Activated naive CD8-positive, alpha-beta T cell treated with anti-CD3 and anti-CD28 coated beads, Interleukin-2, amount 50 U/mL, for 24 hours (primary cell): ENCODE measurements around the gene PFDN1.
A peak's percentile ranks its signal among the peaks of the same experiment; 100 is the strongest.

ENCODE experiments used
- ATAC-seq: fragments of 150-1000 bp; cut with Tn5 transposase; one replicate; pipeline ENCODE4 v1.10.0; 2021
- DNase-seq: peaks from one replicate; pipeline ENCODE4 v3.0.0; 2021
- H3K27ac Mint-ChIP-seq: one replicate; pipeline ENCODE4 v1.8.0; 2021; ENCODE audit warnings: mild to moderate bottlenecking, mixed read lengths
- H3K27me3 Mint-ChIP-seq: one replicate; pipeline ENCODE4 v1.8.0; 2021; ENCODE audit warnings: mixed read lengths
- H3K36me3 Mint-ChIP-seq: one replicate; pipeline ENCODE4 v1.8.0; 2021; ENCODE audit warnings: low read depth, mixed read lengths
- H3K4me1 Mint-ChIP-seq: one replicate; pipeline ENCODE4 v1.8.0; 2021; ENCODE audit warnings: mixed read lengths
- H3K4me3 Mint-ChIP-seq: one replicate; pipeline ENCODE4 v1.8.0; 2021; ENCODE audit warnings: mild to moderate bottlenecking, moderate library complexity, mixed read lengths
- H3K9me3 Mint-ChIP-seq: one replicate; pipeline ENCODE4 v1.8.0; 2021; ENCODE audit warnings: mixed read lengths

Gene PFDN1

GRCh38 chr5:140295414-140295813, 7.5 kb downstream of the PFDN1 start:
- Mint-ChIP-seq H3K9me3 (no peaks in the 10 kb centered on the region), H3K4me1 (peaks cover 52% of the 10 kb centered on the region), H3K27ac (no peak overlapping the region), H3K27me3 (no peaks in the 10 kb centered on the region), H3K4me3 (no peak overlapping the region), H3K36me3 (peaks cover 27% of the 10 kb centered on the region)
- no peak for ATAC-seq
- DNase-seq: no peak

GRCh38 chr5:140294753-140295152, 8.1 kb downstream of the PFDN1 start:
- Mint-ChIP-seq H3K27ac (no peak overlapping the region), H3K4me1 (peaks cover 48% of the 10 kb centered on the region)

GRCh38 chr5:140293849-140294100, 9.1 kb downstream of the PFDN1 start:
- H3K4me3 Mint-ChIP-seq: no peak overlapping the region
- H3K27ac Mint-ChIP-seq: no peak overlapping the region
- ATAC-seq: no peak
- H3K36me3 Mint-ChIP-seq: peaks cover 19% of the 10 kb centered on the region
- peaks cover 45% of the 10 kb centered on the region for H3K4me1 Mint-ChIP-seq
- no peak for DNase-seq
- no peaks in the 10 kb centered on the region for H3K27me3 Mint-ChIP-seq
- H3K9me3 Mint-ChIP-seq: no peaks in the 10 kb centered on the region

More at GRCh38 chr5:140294753-140295152, 8.1 kb downstream of the PFDN1 start:
- Mint-ChIP-seq H3K9me3 (no peaks in the 10 kb centered on the region), H3K36me3 (peaks cover 22% of the 10 kb centered on the region), H3K27me3 (no peaks in the 10 kb centered on the region), H3K4me3 (no peak overlapping the region)
- no peak for DNase-seq
- no peak for ATAC-seq

- H3K4me3 Mint-ChIP-seq: no peak overlapping the region
- DNase-seq: no peak
- H3K9me3 Mint-ChIP-seq: no peaks in the 10 kb centered on the region
- H3K27me3 Mint-ChIP-seq: no peaks in the 10 kb centered on the region
- no peak for ATAC-seq
- peaks cover 17% of the 10 kb centered on the region for H3K36me3 Mint-ChIP-seq
- H3K4me1 Mint-ChIP-seq: peaks cover 44% of the 10 kb centered on the region
- H3K27ac Mint-ChIP-seq: no peak overlapping the region
Measured at GRCh38 chr5:140293091-140293848, 9.6 kb downstream of the PFDN1 start.

- peaks cover 11% of the 10 kb centered on the region for H3K36me3 Mint-ChIP-seq
- no peak for DNase-seq
- peaks cover 38% of the 10 kb centered on the region for H3K4me1 Mint-ChIP-seq
- ATAC-seq: no peak
- H3K4me3 Mint-ChIP-seq: no peak overlapping the region
- H3K27ac Mint-ChIP-seq: no peak overlapping the region
- no peaks in the 10 kb centered on the region for H3K9me3 Mint-ChIP-seq
- H3K27me3 Mint-ChIP-seq: no peaks in the 10 kb centered on the region
Measured at GRCh38 chr5:140292212-140293036, 10.5 kb downstream of the PFDN1 start.

GRCh38 chr5:140287801-140288521, 14.9 kb downstream of the PFDN1 start:
- no peaks in the 10 kb centered on the region for H3K36me3 Mint-ChIP-seq
- no peak overlapping the region for H3K27ac Mint-ChIP-seq
- H3K9me3 Mint-ChIP-seq: no peaks in the 10 kb centered on the region
- DNase-seq: no peak
- no peak for ATAC-seq
- no peak overlapping the region for H3K4me3 Mint-ChIP-seq
- no peaks in the 10 kb centered on the region for H3K27me3 Mint-ChIP-seq
- peaks cover 20% of the 10 kb centered on the region for H3K4me1 Mint-ChIP-seq

GRCh38 chr5:140286424-140286823, 16.5 kb downstream of the PFDN1 start:
- H3K36me3 Mint-ChIP-seq: no peaks in the 10 kb centered on the region
- no peaks in the 10 kb centered on the region for H3K9me3 Mint-ChIP-seq
- H3K4me3 Mint-ChIP-seq: no peak overlapping the region
- H3K27me3 Mint-ChIP-seq: no peaks in the 10 kb centered on the region
- no peak for DNase-seq
- ATAC-seq: no peak
- no peak overlapping the region for H3K27ac Mint-ChIP-seq
- H3K4me1 Mint-ChIP-seq: peaks cover 25% of the 10 kb centered on the region

GRCh38 chr5:140284013-140284412, 18.9 kb downstream of the PFDN1 start:
- Mint-ChIP-seq H3K4me3 (no peak overlapping the region), H3K9me3 (no peaks in the 10 kb centered on the region), H3K36me3 (peaks cover 5% of the 10 kb centered on the region), H3K4me1 (peaks cover 25% of the 10 kb centered on the region), H3K27ac (no peak overlapping the region), H3K27me3 (no peaks in the 10 kb centered on the region)
- DNase-seq (no peak), ATAC-seq (no peak)

GRCh38 chr5:140282266-140282665, 20.6 kb downstream of the PFDN1 start:
- no peak overlapping the region for H3K27ac Mint-ChIP-seq
- DNase-seq (no peak), ATAC-seq (no peak)
- H3K4me3 Mint-ChIP-seq: no peak overlapping the region
- peaks cover 13% of the 10 kb centered on the region for H3K36me3 Mint-ChIP-seq
- no peaks in the 10 kb centered on the region for H3K27me3 Mint-ChIP-seq
- no peaks in the 10 kb centered on the region for H3K9me3 Mint-ChIP-seq
- H3K4me1 Mint-ChIP-seq: peaks cover 31% of the 10 kb centered on the region

- peaks cover 27% of the 10 kb centered on the region for H3K4me1 Mint-ChIP-seq
- no peaks in the 10 kb centered on the region for H3K9me3 Mint-ChIP-seq
- H3K36me3 Mint-ChIP-seq: peaks cover 31% of the 10 kb centered on the region
- no peaks in the 10 kb centered on the region for H3K27me3 Mint-ChIP-seq
- H3K27ac Mint-ChIP-seq: no peak overlapping the region
- DNase-seq (no peak), ATAC-seq (no peak)
- H3K4me3 Mint-ChIP-seq: no peak overlapping the region
Measured at GRCh38 chr5:140275837-140276236, 27.1 kb downstream of the PFDN1 start.

- DNase-seq: no peak
- Mint-ChIP-seq H3K27me3 (no peaks in the 10 kb centered on the region), H3K9me3 (no peaks in the 10 kb centered on the region), H3K27ac (peak overlapping the region; percentile 54), H3K36me3 (peaks cover 23% of the 10 kb centered on the region), H3K4me1 (peaks cover 23% of the 10 kb centered on the region), H3K4me3 (no peak overlapping the region)
- ATAC-seq: peak; percentile 40
Measured at GRCh38 chr5:140273401-140273877, 29.5 kb downstream of the PFDN1 start.

GRCh38 chr5:140270008-140270407, 32.9 kb downstream of the PFDN1 start:
- no peak for DNase-seq
- Mint-ChIP-seq H3K27me3 (no peaks in the 10 kb centered on the region), H3K27ac (no peak overlapping the region), H3K4me3 (no peak overlapping the region), H3K9me3 (no peaks in the 10 kb centered on the region), H3K4me1 (peaks cover 41% of the 10 kb centered on the region), H3K36me3 (peaks cover 16% of the 10 kb centered on the region)
- ATAC-seq: no peak

GRCh38 chr5:140267559-140268018, 35.3 kb downstream of the PFDN1 start:
- Mint-ChIP-seq H3K27me3 (no peaks in the 10 kb centered on the region), H3K4me1 (peaks cover 35% of the 10 kb centered on the region), H3K4me3 (no peak overlapping the region), H3K27ac (no peak overlapping the region), H3K36me3 (peaks cover 7% of the 10 kb centered on the region), H3K9me3 (no peaks in the 10 kb centered on the region)
- DNase-seq (no peak), ATAC-seq (no peak)

GRCh38 chr5:140267201-140267540, 35.7 kb downstream of the PFDN1 start:
- Mint-ChIP-seq H3K27me3 (no peaks in the 10 kb centered on the region), H3K9me3 (no peaks in the 10 kb centered on the region), H3K4me1 (peaks cover 38% of the 10 kb centered on the region), H3K36me3 (peaks cover 8% of the 10 kb centered on the region), H3K4me3 (no peak overlapping the region), H3K27ac (no peak overlapping the region)
- ATAC-seq (peak; percentile 89), DNase-seq (no peak)
